Measurements from ENCODE around the gene GCNT2.

Gene GCNT2

DNA sequence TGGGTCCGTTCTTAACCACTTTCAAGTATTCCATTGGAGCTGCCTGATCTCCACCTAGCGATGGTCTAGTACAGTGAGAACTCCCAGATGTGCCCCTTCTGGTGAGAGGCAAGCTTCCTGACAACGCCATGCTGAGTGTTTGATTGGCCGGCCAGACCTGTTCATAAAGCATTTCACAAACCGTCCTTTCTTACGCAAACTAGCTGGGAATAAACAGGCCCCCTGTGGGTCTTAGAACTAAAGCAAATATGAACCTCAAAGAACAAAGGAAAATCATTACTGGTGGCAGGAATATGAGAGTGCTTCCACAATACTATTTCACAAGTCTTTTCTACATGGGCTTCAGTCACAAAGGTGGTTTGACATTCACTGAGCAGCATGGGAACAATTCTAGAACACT lies 15.6 kb upstream of the GCNT2 start:
- no peak overlapping the region for H3K4me3 ChIP-seq (replicated peaks; ENCODE audit: low read depth, low read length)
- DNase-seq (ENCODE audit: low read depth), result no peak
- TF ChIP-seq, protein P1, sequence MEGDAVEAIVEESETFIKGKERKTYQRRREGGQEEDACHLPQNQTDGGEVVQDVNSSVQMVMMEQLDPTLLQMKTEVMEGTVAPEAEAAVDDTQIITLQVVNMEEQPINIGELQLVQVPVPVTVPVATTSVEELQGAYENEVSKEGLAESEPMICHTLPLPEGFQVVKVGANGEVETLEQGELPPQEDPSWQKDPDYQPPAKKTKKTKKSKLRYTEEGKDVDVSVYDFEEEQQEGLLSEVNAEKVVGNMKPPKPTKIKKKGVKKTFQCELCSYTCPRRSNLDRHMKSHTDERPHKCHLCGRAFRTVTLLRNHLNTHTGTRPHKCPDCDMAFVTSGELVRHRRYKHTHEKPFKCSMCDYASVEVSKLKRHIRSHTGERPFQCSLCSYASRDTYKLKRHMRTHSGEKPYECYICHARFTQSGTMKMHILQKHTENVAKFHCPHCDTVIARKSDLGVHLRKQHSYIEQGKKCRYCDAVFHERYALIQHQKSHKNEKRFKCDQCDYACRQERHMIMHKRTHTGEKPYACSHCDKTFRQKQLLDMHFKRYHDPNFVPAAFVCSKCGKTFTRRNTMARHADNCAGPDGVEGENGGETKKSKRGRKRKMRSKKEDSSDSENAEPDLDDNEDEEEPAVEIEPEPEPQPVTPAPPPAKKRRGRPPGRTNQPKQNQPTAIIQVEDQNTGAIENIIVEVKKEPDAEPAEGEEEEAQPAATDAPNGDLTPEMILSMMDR (IDR thresholded peaks at IDR 0.05; ENCODE audit: low read length, missing control alignments), result no peak

GRCh38 chr6:10507298-10507697 lies 13.9 kb upstream of the GCNT2 start:
- TF ChIP-seq, protein P1 (IDR thresholded peaks at IDR 0.05; ENCODE audit: low read length, missing control alignments), result no peak
- H3K4me3 ChIP-seq (replicated peaks; ENCODE audit: low read depth, low read length), result no peak overlapping the region
- no peak for DNase-seq (ENCODE audit: low read depth)

- H3K4me3 ChIP-seq (replicated peaks; ENCODE audit: low read depth, low read length), result no peak overlapping the region
- no peak for DNase-seq (ENCODE audit: low read depth)
- TF ChIP-seq, protein P1 (IDR thresholded peaks at IDR 0.05; ENCODE audit: low read length, missing control alignments), result no peak
Measured at GRCh38 chr6:10507715-10508114, 13.4 kb upstream of the GCNT2 start.

DNA sequence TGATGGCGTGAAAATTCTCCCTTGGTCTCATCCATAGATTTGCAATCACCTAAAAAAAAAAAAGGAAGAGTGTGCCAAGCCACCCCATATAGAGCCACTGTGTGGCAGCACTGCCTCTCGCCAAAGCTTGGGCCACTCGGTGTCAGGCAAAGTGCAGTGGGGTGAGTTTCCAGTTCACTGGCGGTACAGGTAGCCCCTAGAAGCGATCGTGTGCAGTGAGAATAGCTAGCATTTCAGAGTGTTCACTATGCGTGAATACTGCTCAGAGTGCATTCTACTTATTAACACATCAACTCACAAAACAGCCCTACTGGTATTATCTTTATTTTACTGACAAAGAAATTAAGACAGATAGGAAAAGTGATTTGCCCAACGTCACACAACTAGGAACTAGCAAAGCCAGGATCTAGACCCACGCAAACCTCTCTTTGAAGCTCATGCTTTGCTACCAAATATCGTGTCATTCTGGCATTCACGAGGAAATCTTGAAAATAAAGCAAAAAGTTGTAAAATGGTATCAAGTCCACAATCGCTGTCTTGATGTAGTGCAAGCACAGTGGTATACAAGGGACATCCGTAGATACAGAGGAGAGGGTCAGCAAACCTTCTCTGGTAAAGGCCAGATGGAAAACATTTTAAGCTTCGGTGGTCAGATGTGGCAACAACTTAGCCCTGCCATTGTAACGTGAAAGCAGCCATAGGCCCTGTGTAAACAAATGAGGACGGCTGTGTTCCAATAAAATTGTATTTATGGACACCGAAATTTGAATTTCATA lies 10.4 kb upstream of the GCNT2 start:
- TF ChIP-seq, protein P1 (IDR thresholded peaks at IDR 0.05; ENCODE audit: low read length, missing control alignments), result peak; percentile 44
- DNase-seq (ENCODE audit: low read depth), result peak; percentile 25
- no peak overlapping the region for H3K4me3 ChIP-seq (replicated peaks; ENCODE audit: low read depth, low read length)

GRCh38 chr6:10511477-10511876 lies 9.7 kb upstream of the GCNT2 start:
- TF ChIP-seq, protein P1 (IDR thresholded peaks at IDR 0.05; ENCODE audit: low read length, missing control alignments), result no peak
- H3K4me3 ChIP-seq (replicated peaks; ENCODE audit: low read depth, low read length), result no peak overlapping the region
- DNase-seq (ENCODE audit: low read depth), result no peak

DNA sequence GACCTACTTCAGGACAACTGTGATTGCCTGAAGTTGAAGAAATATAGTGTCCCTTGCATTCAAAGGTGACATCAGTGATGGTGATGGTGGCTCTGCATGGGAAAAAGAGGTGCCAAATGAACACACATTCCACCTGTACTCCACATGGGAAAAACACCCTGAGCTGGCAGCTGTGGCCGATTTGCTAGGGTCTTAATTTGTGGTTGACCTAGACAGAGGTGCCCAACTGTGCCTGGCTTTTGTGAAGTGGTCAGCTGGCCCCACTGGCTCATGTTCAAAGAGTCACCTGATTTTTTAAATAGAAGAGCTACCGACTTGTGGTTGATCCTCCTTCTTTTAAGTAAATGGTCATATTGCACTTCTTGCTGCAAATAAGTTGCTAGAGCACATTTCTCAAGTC lies 7.6 kb upstream of the GCNT2 start:
- H3K4me3 ChIP-seq (replicated peaks; ENCODE audit: low read depth, low read length), result no peak overlapping the region
- TF ChIP-seq, protein P1 (IDR thresholded peaks at IDR 0.05; ENCODE audit: low read length, missing control alignments), result no peak
- no peak for DNase-seq (ENCODE audit: low read depth)
